ENCODE data around the gene PIGT. TPM values are rescaled to one million over a fixed set of nuclear protein-coding genes. Genes with fewer than 3 reads are reported as not detected.

PIGT gene
- total RNA-seq, 2 donors from 2014 or later: 83.3 to 90.1 TPM

DNA sequence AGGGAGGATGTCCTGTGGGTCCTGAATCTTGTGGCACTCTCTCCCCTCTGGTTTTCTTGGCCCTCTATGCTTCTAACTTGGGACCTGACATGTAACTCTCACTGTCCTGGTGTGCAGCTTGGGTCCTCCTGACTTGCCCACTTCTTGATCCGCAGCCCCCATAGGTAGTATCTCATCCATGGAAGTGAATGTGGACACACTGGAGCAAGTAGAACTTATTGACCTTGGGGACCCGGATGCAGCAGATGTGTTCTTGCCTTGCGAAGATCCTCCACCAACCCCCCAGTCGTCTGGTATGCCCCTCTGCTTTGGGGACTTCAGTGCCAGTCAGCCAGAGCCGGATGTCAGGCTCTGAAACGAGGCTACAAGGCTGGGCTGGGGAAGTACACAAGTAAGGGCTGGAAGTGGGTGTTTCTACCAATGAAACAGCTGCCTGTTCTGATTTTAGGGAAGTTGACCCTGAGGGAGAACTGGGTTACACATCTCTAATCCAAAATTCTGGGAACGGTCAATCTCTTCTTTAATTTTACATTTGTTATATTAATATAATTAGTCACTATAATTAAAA is 7.2 kb upstream of the PIGT start:
- Histone ChIP-seq H3K27me3 (ENCODE audit: control insufficient read depth, insufficient read depth, low read length, poor library complexity, severe bottlenecking) (no peaks in the 10 kb centered on the region), H3K36me3 (ENCODE audit: control insufficient read depth, insufficient read depth, low read length) (peaks cover 36% of the 10 kb centered on the region), H3K9me3 (ENCODE audit: control insufficient read depth, low read length) (no peaks in the 10 kb centered on the region), H3K9ac (ENCODE audit: extremely low read depth, low read length, poor library complexity, severe bottlenecking) (no peak overlapping the region), H3K4me3 (ENCODE audit: low read length) (peak overlapping the region; percentile 94), H3K4me1 (ENCODE audit: control insufficient read depth, insufficient read depth, low read length) (peaks cover 4% of the 10 kb centered on the region), H3K27ac (ENCODE audit: low read depth, low read length) (no peak overlapping the region)
- TF ChIP-seq, protein P1, sequence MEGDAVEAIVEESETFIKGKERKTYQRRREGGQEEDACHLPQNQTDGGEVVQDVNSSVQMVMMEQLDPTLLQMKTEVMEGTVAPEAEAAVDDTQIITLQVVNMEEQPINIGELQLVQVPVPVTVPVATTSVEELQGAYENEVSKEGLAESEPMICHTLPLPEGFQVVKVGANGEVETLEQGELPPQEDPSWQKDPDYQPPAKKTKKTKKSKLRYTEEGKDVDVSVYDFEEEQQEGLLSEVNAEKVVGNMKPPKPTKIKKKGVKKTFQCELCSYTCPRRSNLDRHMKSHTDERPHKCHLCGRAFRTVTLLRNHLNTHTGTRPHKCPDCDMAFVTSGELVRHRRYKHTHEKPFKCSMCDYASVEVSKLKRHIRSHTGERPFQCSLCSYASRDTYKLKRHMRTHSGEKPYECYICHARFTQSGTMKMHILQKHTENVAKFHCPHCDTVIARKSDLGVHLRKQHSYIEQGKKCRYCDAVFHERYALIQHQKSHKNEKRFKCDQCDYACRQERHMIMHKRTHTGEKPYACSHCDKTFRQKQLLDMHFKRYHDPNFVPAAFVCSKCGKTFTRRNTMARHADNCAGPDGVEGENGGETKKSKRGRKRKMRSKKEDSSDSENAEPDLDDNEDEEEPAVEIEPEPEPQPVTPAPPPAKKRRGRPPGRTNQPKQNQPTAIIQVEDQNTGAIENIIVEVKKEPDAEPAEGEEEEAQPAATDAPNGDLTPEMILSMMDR (conservative IDR thresholded peaks at IDR 0.05): no peak
- H3K27ac Mint-ChIP-seq: no peak overlapping the region
- H3K4me1 Mint-ChIP-seq: peaks cover 13% of the 10 kb centered on the region
- H3K27me3 Mint-ChIP-seq (ENCODE audit: insufficient read depth): peaks cover 27% of the 10 kb centered on the region
- DNase-seq: no peak
- H3K4me3 Mint-ChIP-seq: peak overlapping the region; percentile 82
- 93 to 95% methylated on average over 3 to 6 of the region's 7 CpGs for WGBS, 2 experiments (ENCODE audit: insufficient coverage in 1 of 2, insufficient read length in 1 of 2)
- H3K36me3 Mint-ChIP-seq (ENCODE audit: low read depth): peaks cover 33% of the 10 kb centered on the region
- H3K9me3 Mint-ChIP-seq: no peaks in the 10 kb centered on the region

- H3K4me1 ChIP-seq (ENCODE audit: control insufficient read depth, insufficient read depth, low read length): peaks cover 4% of the 10 kb centered on the region
- no peak for DNase-seq
- no peaks in the 10 kb centered on the region for H3K9me3 ChIP-seq (ENCODE audit: control insufficient read depth, low read length)
- peaks cover 13% of the 10 kb centered on the region for H3K4me1 Mint-ChIP-seq
- H3K27ac Mint-ChIP-seq: no peak overlapping the region
- TF ChIP-seq, protein P1 (conservative IDR thresholded peaks at IDR 0.05): no peak
- peaks cover 21% of the 10 kb centered on the region for H3K27me3 Mint-ChIP-seq (ENCODE audit: insufficient read depth)
- H3K9me3 Mint-ChIP-seq: no peaks in the 10 kb centered on the region
- H3K4me3 Mint-ChIP-seq: no peak overlapping the region
- no peak overlapping the region for H3K4me3 ChIP-seq (ENCODE audit: low read length)
- H3K36me3 ChIP-seq (ENCODE audit: control insufficient read depth, insufficient read depth, low read length): peaks cover 36% of the 10 kb centered on the region
- 96 to 100% methylated on average over 3 to 7 of the region's 7 CpGs for WGBS, 2 experiments (ENCODE audit: insufficient coverage in 1 of 2, insufficient read length in 1 of 2)
- H3K36me3 Mint-ChIP-seq (ENCODE audit: low read depth): peaks cover 33% of the 10 kb centered on the region
- no peak overlapping the region for H3K27ac ChIP-seq (ENCODE audit: low read depth, low read length)
- no peaks in the 10 kb centered on the region for H3K27me3 ChIP-seq (ENCODE audit: control insufficient read depth, insufficient read depth, low read length, poor library complexity, severe bottlenecking)
- H3K9ac ChIP-seq (ENCODE audit: extremely low read depth, low read length, poor library complexity, severe bottlenecking): no peak overlapping the region
Measured at GRCh38 chr20:45409521-45410272, 6.2 kb upstream of the PIGT start.

GRCh38 chr20:45410887-45411286 is 5.1 kb upstream of the PIGT start:
- Histone ChIP-seq H3K9ac (ENCODE audit: extremely low read depth, low read length, poor library complexity, severe bottlenecking) (no peak overlapping the region), H3K4me3 (ENCODE audit: low read length) (no peak overlapping the region), H3K27me3 (ENCODE audit: control insufficient read depth, insufficient read depth, low read length, poor library complexity, severe bottlenecking) (no peaks in the 10 kb centered on the region), H3K36me3 (ENCODE audit: control insufficient read depth, insufficient read depth, low read length) (peaks cover 36% of the 10 kb centered on the region), H3K27ac (ENCODE audit: low read depth, low read length) (no peak overlapping the region), H3K4me1 (ENCODE audit: control insufficient read depth, insufficient read depth, low read length) (peaks cover 4% of the 10 kb centered on the region), H3K9me3 (ENCODE audit: control insufficient read depth, low read length) (no peaks in the 10 kb centered on the region)
- Mint-ChIP-seq H3K27me3 (ENCODE audit: insufficient read depth) (peaks cover 13% of the 10 kb centered on the region), H3K4me3 (no peak overlapping the region), H3K27ac (no peak overlapping the region), H3K4me1 (peaks cover 10% of the 10 kb centered on the region), H3K36me3 (ENCODE audit: low read depth) (peaks cover 33% of the 10 kb centered on the region), H3K9me3 (no peaks in the 10 kb centered on the region)
- DNase-seq: no peak
- TF ChIP-seq, protein P1 (conservative IDR thresholded peaks at IDR 0.05): no peak
- WGBS, 2 experiments (ENCODE audit: insufficient coverage in 1 of 2, insufficient read length in 1 of 2): 87 to 92% methylated on average over 7 to 8 of the region's 8 CpGs

All from endodermal cell (in vitro differentiated cells).